Stomach smooth muscle (tissue), 2 donors: ENCODE measurements around the gene THPO.

Experiments used
- H3K27ac ChIP-seq: one replicate; pipeline ENCODE4 v1.7.0; 2013; ENCODE audit warnings: mild to moderate bottlenecking, low read length, inconsistent platforms
- H3K27me3 ChIP-seq, 2 donors: one replicate each; pipeline ENCODE4 v1.7.0; 2013; ENCODE audit warnings: low read length in 2 of 2; ENCODE audit not compliant: insufficient read depth in 2 of 2, control insufficient read depth in 1 of 2
- H3K36me3 ChIP-seq, 2 donors: one replicate each; pipeline ENCODE4 v1.7.0; 2013; ENCODE audit warnings: low read length in 2 of 2; ENCODE audit not compliant: control insufficient read depth in 2 of 2, insufficient read depth in 2 of 2
- H3K4me1 ChIP-seq: one replicate; pipeline ENCODE4 v1.7.0; 2013; ENCODE audit warnings: low read length; ENCODE audit not compliant: control insufficient read depth, insufficient read depth
- H3K4me3 ChIP-seq, 2 donors: one replicate each; pipeline ENCODE4 v1.7.0; 2013; ENCODE audit warnings: low read length in 2 of 2
- H3K9ac ChIP-seq, 2 donors: one replicate each; pipeline ENCODE4 v1.7.0; 2013; ENCODE audit warnings: low read length in 2 of 2, mild to moderate bottlenecking in 1 of 2
- H3K9me3 ChIP-seq, 2 donors: one replicate each; pipeline ENCODE4 v1.7.0; 2013; ENCODE audit warnings: low read length in 2 of 2; ENCODE audit not compliant: control insufficient read depth in 2 of 2
- donor health status: healthy.
- donor health status: Pancreatic carcinoma.

Gene THPO

GRCh38 chr3:184377374-184377773 is 633 bp downstream of the THPO start:
- Histone ChIP-seq H3K36me3 (no peaks in the 10 kb centered on the region), H3K9me3 (no peaks in the 10 kb centered on the region), H3K4me3 (no peak overlapping the region), H3K27me3 (peaks cover 2 to 19% of the 10 kb centered on the region in 2 donors), H3K27ac (no peak overlapping the region), H3K9ac (no peak overlapping the region), H3K4me1 (peaks cover 33% of the 10 kb centered on the region)

DNA sequence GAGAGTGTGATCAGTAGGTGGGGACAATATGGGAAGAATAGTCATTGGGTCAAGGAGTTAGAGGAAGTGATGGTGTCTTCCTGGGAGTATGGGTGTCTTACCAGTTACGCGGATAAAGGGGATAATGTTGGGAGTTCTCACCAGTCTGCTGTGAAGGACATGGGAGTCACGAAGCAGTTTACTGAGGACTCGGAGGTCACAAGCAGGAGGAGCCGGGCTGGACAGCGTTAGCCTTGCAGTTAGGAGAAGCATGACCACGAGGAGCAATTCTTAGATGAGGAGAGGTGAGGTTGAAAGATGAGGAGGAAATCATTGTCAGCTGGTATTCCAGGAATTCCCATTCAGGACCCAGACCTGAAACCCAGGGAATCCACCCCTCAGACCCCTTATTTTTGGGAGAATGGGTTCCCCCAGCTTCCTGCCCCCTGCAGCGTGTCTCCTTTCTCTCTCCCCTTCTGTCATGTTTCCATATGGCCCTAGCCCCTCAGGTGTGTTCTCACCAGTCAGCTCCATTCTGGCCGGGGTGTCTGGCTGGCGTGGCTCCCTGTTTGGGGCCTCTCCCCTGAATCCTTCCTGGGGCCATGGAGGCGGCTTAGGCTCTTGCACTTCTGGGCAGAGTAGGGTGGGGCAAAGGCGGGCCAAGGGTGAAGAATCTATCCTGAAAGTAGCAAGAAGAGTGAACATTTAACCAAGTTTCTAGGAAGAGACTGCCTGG is 2.1 kb downstream of the THPO start:
- Histone ChIP-seq H3K4me1 (peaks cover 31% of the 10 kb centered on the region), H3K36me3 (no peaks in the 10 kb centered on the region), H3K4me3 (no peak overlapping the region), H3K9ac (no peak overlapping the region), H3K27ac (no peak overlapping the region), H3K27me3 (peaks cover 0 to 14% of the 10 kb centered on the region in 2 donors), H3K9me3 (no peaks in the 10 kb centered on the region)

- H3K4me1 ChIP-seq = peaks cover 20% of the 10 kb centered on the region
- peaks cover 0 to 8% of the 10 kb centered on the region in 2 donors for H3K27me3 ChIP-seq
- H3K9ac ChIP-seq = peak overlapping the region in 1 of 2 donors; percentile 13
- H3K36me3 ChIP-seq = peaks cover under 1 to 3% of the 10 kb centered on the region in 2 donors
- H3K27ac ChIP-seq = no peak overlapping the region
- H3K4me3 ChIP-seq = no peak overlapping the region
- H3K9me3 ChIP-seq = no peaks in the 10 kb centered on the region
These were observed 4.6 kb downstream of the THPO start for GRCh38 chr3:184373422-184373821.

- H3K27me3 ChIP-seq = peaks cover 0 to 3% of the 10 kb centered on the region in 2 donors
- H3K36me3 ChIP-seq = peaks cover 6 to 7% of the 10 kb centered on the region in 2 donors
- no peaks in the 10 kb centered on the region for H3K9me3 ChIP-seq
- no peak overlapping the region for H3K27ac ChIP-seq
- no peak overlapping the region for H3K4me3 ChIP-seq
- no peak overlapping the region for H3K9ac ChIP-seq
- H3K4me1 ChIP-seq = peaks cover 15% of the 10 kb centered on the region
These were observed 5.1 kb downstream of the THPO start for GRCh38 chr3:184372911-184373310.

GRCh38 chr3:184372296-184372821 is 5.6 kb downstream of the THPO start:
- Histone ChIP-seq H3K36me3 (peaks cover 9% of the 10 kb centered on the region in 2 donors), H3K4me1 (peaks cover 11% of the 10 kb centered on the region), H3K27ac (no peak overlapping the region), H3K9ac (no peak overlapping the region), H3K9me3 (no peaks in the 10 kb centered on the region), H3K4me3 (no peak overlapping the region), H3K27me3 (no peaks in the 10 kb centered on the region)

- no peaks in the 10 kb centered on the region for H3K9me3 ChIP-seq
- H3K4me3 ChIP-seq = no peak overlapping the region
- H3K27ac ChIP-seq = no peak overlapping the region
- H3K27me3 ChIP-seq = no peaks in the 10 kb centered on the region
- peaks cover 11% of the 10 kb centered on the region for H3K4me1 ChIP-seq
- H3K36me3 ChIP-seq = peaks cover 9 to 15% of the 10 kb centered on the region in 2 donors
- H3K9ac ChIP-seq = no peak overlapping the region
These were observed 6.4 kb downstream of the THPO start for GRCh38 chr3:184371570-184372018.

DNA sequence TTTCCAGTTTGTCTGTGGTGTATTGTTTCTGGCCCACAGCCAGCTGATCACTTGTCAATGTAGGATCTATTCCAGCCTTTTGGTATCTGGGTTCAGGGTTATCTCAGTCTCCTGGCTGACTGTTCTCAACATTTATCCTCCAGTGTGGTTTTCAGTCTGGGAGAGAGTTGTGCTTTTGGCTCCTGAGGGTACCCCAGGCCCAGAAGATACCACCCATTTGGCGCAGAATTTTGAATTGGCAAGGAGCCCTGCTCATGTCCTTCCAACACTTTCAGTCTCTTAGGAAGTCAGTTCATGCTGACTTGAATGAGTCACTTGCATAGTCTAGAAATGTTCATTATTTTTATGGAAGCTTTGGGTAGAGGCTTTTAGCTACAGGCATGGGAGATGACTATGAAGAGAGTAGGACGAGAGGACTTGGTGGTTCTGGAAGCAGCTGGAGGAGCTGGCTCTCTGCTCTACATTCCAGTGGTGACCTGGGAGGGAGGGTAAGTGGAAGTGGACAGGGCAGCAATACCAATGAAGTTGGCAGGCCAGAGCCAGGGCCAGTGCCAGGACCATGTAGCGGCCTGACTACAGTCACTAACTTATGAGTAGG is 9.3 kb downstream of the THPO start:
- no peak overlapping the region for H3K4me3 ChIP-seq
- peak overlapping the region in 1 of 2 donors; percentile 21 for H3K9ac ChIP-seq
- peaks cover 9 to 25% of the 10 kb centered on the region in 2 donors for H3K36me3 ChIP-seq
- peaks cover 16% of the 10 kb centered on the region for H3K4me1 ChIP-seq
- H3K9me3 ChIP-seq = no peaks in the 10 kb centered on the region
- H3K27me3 ChIP-seq = no peaks in the 10 kb centered on the region
- peak overlapping the region; percentile 24 for H3K27ac ChIP-seq

DNA sequence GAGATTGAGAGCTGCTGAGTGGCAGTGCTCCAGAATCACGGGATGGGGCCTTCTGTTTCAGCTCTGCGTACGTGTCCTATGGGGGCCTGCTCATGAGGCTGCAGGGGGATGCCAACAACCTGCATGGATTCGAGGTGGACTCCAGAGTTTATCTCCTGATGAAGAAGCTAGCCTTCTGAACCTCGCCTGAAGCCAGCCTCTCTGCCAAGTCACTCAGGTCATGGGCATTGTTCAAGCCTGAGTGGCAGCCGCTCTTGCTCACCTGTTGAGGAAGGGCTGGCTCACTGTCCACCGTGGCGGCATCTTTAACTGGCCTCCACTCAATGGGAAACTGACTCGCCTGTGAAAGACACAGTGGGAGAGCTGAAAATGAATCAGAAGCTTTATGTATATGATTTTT is 9.9 kb downstream of the THPO start:
- Histone ChIP-seq H3K27ac (no peak overlapping the region), H3K36me3 (peaks cover 9 to 25% of the 10 kb centered on the region in 2 donors), H3K4me1 (peaks cover 22% of the 10 kb centered on the region)

DNA sequence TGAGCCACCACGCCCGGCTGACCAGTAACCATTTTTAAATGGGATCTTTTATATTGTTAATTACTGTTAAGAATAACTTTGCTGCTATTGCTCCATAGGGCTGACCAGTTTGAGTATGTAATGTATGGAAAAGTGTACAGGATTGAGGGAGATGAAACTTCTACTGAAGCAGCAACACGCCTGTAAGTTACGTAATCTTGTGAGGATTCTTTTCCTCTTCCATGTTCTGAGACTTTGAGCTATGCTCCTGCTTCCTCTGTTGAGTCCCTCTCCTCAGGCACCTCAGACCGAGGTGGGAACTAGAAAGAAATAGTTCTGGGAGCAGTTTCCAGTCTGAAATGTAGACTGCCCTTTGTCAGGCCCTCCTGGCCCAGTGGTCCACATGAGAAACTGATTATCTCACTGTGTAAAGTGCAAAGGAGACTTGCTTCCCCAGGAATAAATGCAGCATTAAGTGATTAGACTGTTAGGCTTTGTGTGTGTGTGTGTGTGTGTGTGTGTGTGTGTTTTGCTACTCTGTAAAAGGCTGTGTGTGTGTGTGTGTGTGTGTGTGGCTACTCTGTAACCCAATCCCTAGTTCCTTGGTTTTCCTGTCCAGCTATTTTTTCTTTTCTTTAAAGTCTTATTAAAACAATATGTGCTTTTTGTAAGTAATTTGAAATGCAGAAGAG is 11.3 kb downstream of the THPO start:
- Histone ChIP-seq H3K27me3 (no peaks in the 10 kb centered on the region), H3K9ac (no peak overlapping the region), H3K27ac (no peak overlapping the region), H3K4me1 (peaks cover 29% of the 10 kb centered on the region), H3K4me3 (no peak overlapping the region), H3K9me3 (no peaks in the 10 kb centered on the region), H3K36me3 (peaks cover 9 to 25% of the 10 kb centered on the region in 2 donors)

More for the DNA sequence above, 9.9 kb downstream of the THPO start:
- no peak overlapping the region for H3K9ac ChIP-seq
- H3K27me3 ChIP-seq = no peaks in the 10 kb centered on the region
- H3K4me3 ChIP-seq = no peak overlapping the region
- no peaks in the 10 kb centered on the region for H3K9me3 ChIP-seq

DNA sequence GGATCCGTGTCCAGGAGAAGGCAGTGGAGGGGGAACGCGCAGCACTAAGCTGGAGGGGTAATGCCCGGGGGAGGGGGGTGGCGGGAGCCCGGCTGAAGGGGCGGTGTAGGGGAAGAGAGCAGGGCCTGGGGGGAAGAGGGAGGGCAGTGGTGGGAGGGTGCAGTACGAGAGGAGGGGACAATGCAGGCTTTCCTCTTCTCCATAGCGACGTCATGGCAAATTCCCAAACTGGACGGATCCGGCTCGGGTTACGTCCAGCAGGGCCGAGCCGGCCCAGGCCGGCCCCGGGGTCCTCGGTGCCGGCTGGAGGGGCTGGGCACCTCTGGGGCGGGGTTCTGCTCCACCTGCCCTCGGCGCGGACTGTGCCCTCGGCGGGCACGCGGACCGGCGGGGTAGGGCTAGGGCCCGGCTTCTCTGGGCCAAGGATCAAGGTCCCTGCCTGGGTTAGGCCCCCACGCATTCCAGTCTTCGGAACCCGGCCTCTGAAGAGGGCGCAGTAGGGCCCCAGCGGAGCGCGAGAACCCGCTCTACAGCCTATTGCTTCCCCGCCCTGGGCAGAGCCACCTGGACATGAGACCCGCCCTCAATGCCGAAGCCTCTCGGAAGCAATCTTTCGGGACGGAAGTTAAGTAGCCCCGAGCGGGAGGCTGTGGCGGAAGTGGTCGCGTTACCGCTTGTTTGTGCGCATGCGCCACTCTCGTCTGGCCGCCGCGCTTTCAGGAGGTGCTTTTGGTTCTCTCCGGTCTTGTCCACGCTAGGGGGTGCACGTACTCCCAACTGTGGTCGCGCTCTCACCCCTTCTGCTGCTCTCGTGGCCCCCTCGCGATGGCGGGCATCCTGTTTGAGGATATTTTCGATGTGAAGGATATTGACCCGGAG is 15.1 kb downstream of the THPO start:
- H3K36me3 ChIP-seq = peaks cover 3 to 22% of the 10 kb centered on the region in 2 donors
- no peaks in the 10 kb centered on the region for H3K9me3 ChIP-seq
- H3K27ac ChIP-seq = peak overlapping the region; percentile 98
- H3K4me1 ChIP-seq = peaks cover 32% of the 10 kb centered on the region
- peak overlapping the region; percentile 65 to 88 for H3K4me3 ChIP-seq
- peak overlapping the region; percentile 90 to 96 for H3K9ac ChIP-seq
- H3K27me3 ChIP-seq = no peaks in the 10 kb centered on the region
